HepG2 (cell line): Measurements from ENCODE around the gene CAMTA1. TPM values are rescaled to one million over a fixed set of nuclear protein-coding genes. Genes with fewer than 3 reads are reported as not detected.

ENCODE experiments used
- ARID5B ChIP-seq: IDR thresholded peaks from 2 replicates; pipeline ENCODE4 v1.4.0; 2020; ENCODE audit warnings: mild to moderate bottlenecking, missing genetic modification reagents
- FOXC1 ChIP-seq: sonication (generic); formaldehyde crosslinking; IDR thresholded peaks from 2 replicates; pipeline ENCODE4 v1.8.0; 2022; ENCODE audit warnings: mild to moderate bottlenecking, missing genetic modification reagents, borderline replicate concordance
- HINFP ChIP-seq: sonication (generic); formaldehyde crosslinking; IDR thresholded peaks from 2 replicates; pipeline ENCODE4 v1.4.0; 2020; ENCODE audit warnings: low read depth, mild to moderate bottlenecking, missing genetic modification reagents
- HNRNPH1 ChIP-seq: fragments of 200-400 bp; formaldehyde crosslinking; optimal IDR thresholded peaks from 2 replicates; pipeline ENCODE3; 2017; ENCODE audit warnings: mild to moderate bottlenecking, low read depth, low read length
- HNRNPLL ChIP-seq: fragments of 200-400 bp; formaldehyde crosslinking; IDR thresholded peaks from 2 replicates; pipeline ENCODE4 v1.6.1; 2017; ENCODE audit warnings: mild to moderate bottlenecking, low read depth, low read length; ENCODE audit not compliant: poor library complexity, severe bottlenecking
- KLF13 ChIP-seq: sonication (generic); formaldehyde crosslinking; IDR thresholded peaks from 2 replicates; pipeline ENCODE4 v1.4.0; 2020; ENCODE audit warnings: mild to moderate bottlenecking, missing genetic modification reagents
- KLF9 ChIP-seq: IDR thresholded peaks from 2 replicates; pipeline ENCODE4 v1.6.1; 2016; ENCODE audit warnings: low read depth
- RCOR2 ChIP-seq: IDR thresholded peaks from 2 replicates; pipeline ENCODE4 v1.6.1; 2016; ENCODE audit warnings: missing biosample characterization, missing genetic modification reagents
- RFXAP ChIP-seq: sonication (generic); formaldehyde crosslinking; IDR thresholded peaks from 2 replicates; pipeline ENCODE4 v1.4.0; 2020; ENCODE audit warnings: missing genetic modification reagents, borderline replicate concordance
- SIX4 ChIP-seq: sonication (generic); formaldehyde crosslinking; IDR thresholded peaks from 2 replicates; pipeline ENCODE4 v1.4.0; 2020; ENCODE audit warnings: missing genetic modification reagents
- THAP7 ChIP-seq: sonication (generic); formaldehyde crosslinking; IDR thresholded peaks from 2 replicates; pipeline ENCODE4 v1.8.1; 2023; ENCODE audit warnings: mild to moderate bottlenecking, missing genetic modification reagents
- ZBTB10 ChIP-seq: sonication (generic); formaldehyde crosslinking; IDR thresholded peaks from 2 replicates; pipeline ENCODE4 v1.4.0; 2020; ENCODE audit warnings: missing genetic modification reagents, borderline replicate concordance
- ZNF12 ChIP-seq: sonication (generic); formaldehyde crosslinking; IDR thresholded peaks from 2 replicates; pipeline ENCODE4 v1.5.0; 2020; ENCODE audit warnings: missing genetic modification reagents
- ZNF253 ChIP-seq: sonication (generic); formaldehyde crosslinking; IDR thresholded peaks from 2 replicates; pipeline ENCODE4 v1.8.0; 2022; ENCODE audit warnings: mild to moderate bottlenecking, missing genetic modification reagents, borderline replicate concordance
- ZNF280B ChIP-seq: sonication (generic); formaldehyde crosslinking; IDR thresholded peaks from 2 replicates; pipeline ENCODE4 v1.5.0; 2020; ENCODE audit warnings: missing genetic modification reagents, mild to moderate bottlenecking, borderline replicate concordance
- ZNF317 ChIP-seq: sonication (generic); formaldehyde crosslinking; IDR thresholded peaks from 2 replicates; pipeline ENCODE4 v1.5.0; 2020; ENCODE audit warnings: mild to moderate bottlenecking, missing genetic modification reagents
- ZNF329 ChIP-seq: sonication (generic); formaldehyde crosslinking; IDR thresholded peaks from 2 replicates; pipeline ENCODE4 v1.9.0; 2021; ENCODE audit warnings: low read depth, mild to moderate bottlenecking, missing genetic modification reagents
- ZNF598 ChIP-seq: sonication (generic); formaldehyde crosslinking; IDR thresholded peaks from 2 replicates; pipeline ENCODE4 v1.5.1; 2020; ENCODE audit warnings: mild to moderate bottlenecking, missing genetic modification reagents, borderline replicate concordance
- ZNF605 ChIP-seq: sonication (generic); formaldehyde crosslinking; IDR thresholded peaks from 2 replicates; pipeline ENCODE4 v1.8.0; 2022; ENCODE audit warnings: mild to moderate bottlenecking, missing genetic modification reagents
- polyA plus RNA-seq, 8 experiments: library from polyadenylated mRNA; depleted of rRNA in 3 of 8; stranded (reverse) in 7 of 8; unstranded in 1 of 8; fragments of >200 nt; fragmentation: Illumina TruSeq in 4 of 8; extraction: Trizol in 4 of 8; gene quantifications; 2 replicates each; pipeline versions ENCODE4 v1.2.1 to v1.2.3, GENCODE V29; 2011 to 2016; ENCODE audit warnings: low read depth in 4 of 8, missing spikeins in 1 of 8, mixed read lengths in 1 of 8; ENCODE audit not compliant: insufficient read depth in 1 of 8
- total RNA-seq, 5 experiments: library from RNA; depleted of rRNA; stranded (reverse); fragments of >200 nt; fragmentation: Illumina TruSeq; extraction: Trizol; gene quantifications; 2 replicates each; pipeline ENCODE4 v1.2.3, GENCODE V29; 2016; ENCODE audit warnings: low read depth in 1 of 5

CAMTA1 gene
- total and polyA plus RNA-seq, 2 of the 13 experiments (the other 11 are each of a cell fraction or from before 2014, with no cell fraction given): 25.0 to 36.4 TPM

- TF ChIP-seq HINFP (peak; percentile 36; the same call in 1 of the 2 replicates), KLF9 (no peak), RCOR2 (CRISPR knock-in tag) (peak; percentile 41; the same call in 1 of the 2 replicates), FOXC1 (CRISPR knock-in tag) (no peak), THAP7 (no peak), KLF13 (no peak), ZNF605 (CRISPR knock-in tag) (peak; percentile 52; the same call in 1 of the 2 replicates), HNRNPLL (no peak), ZNF280B (no peak), SIX4 (CRISPR knock-in tag) (no peak), ZNF329 (no peak), ARID5B (CRISPR knock-in tag) (no peak), ZNF598 (CRISPR knock-in tag) (no peak), RFXAP (CRISPR knock-in tag) (no peak), ZBTB10 (CRISPR knock-in tag) (no peak), ZNF253 (CRISPR knock-in tag) (no peak), ZNF12 (CRISPR knock-in tag) (no peak), ZNF317 (CRISPR knock-in tag) (no peak), HNRNPH1 (no peak)
Observed at GRCh38 chr1:7681401-7681800, 896.1 kb downstream of the CAMTA1 start (continued).
